Glomerular endothelial cell (primary cell): Measurements from ENCODE around the gene EYA4. TPM values are rescaled to one million over a fixed set of nuclear protein-coding genes. Genes with fewer than 3 reads are reported as not detected.

ENCODE experiments used
- DNase-seq: peaks from one replicate; pipeline ENCODE4 v3.0.0-alpha.2; 2011; ENCODE audit warnings: low read depth, low spot score; ENCODE audit errors: extremely low read depth
- total RNA-seq: library from RNA; depleted of rRNA; stranded (reverse); fragments of >200 nt; gene quantifications from 2 replicates; pipeline ENCODE4 v1.2.3, GENCODE V29; 2015

Gene EYA4
- total RNA-seq, 1 donor from 2014 or later = 0.12 TPM

GRCh38 chr6:133288662-133289061 is 47.5 kb downstream of the EYA4 start:
- no peak for DNase-seq

GRCh38 chr6:133289733-133290306 is 48.7 kb downstream of the EYA4 start:
- DNase-seq = no peak

- no peak for DNase-seq
These were observed 49.8 kb downstream of the EYA4 start for GRCh38 chr6:133290930-133291329.

- no peak for DNase-seq
These were observed 50.5 kb downstream of the EYA4 start for GRCh38 chr6:133291671-133292070.

GRCh38 chr6:133297657-133298056 is 56.5 kb downstream of the EYA4 start:
- DNase-seq = no peak

- DNase-seq = no peak
These were observed 57.2 kb downstream of the EYA4 start for GRCh38 chr6:133298335-133298734.

GRCh38 chr6:133298801-133299200 is 57.6 kb downstream of the EYA4 start:
- DNase-seq = no peak

- DNase-seq = no peak
These were observed 59.7 kb downstream of the EYA4 start for GRCh38 chr6:133300896-133301295.

- no peak for DNase-seq
These were observed 60.7 kb downstream of the EYA4 start for GRCh38 chr6:133301835-133302234.

GRCh38 chr6:133306931-133307330 is 65.8 kb downstream of the EYA4 start:
- DNase-seq = no peak

GRCh38 chr6:133309579-133309978 is 68.4 kb downstream of the EYA4 start:
- DNase-seq = no peak

- DNase-seq = no peak
These were observed 70.8 kb downstream of the EYA4 start for GRCh38 chr6:133312006-133312405.

GRCh38 chr6:133313068-133313467 is 71.9 kb downstream of the EYA4 start:
- DNase-seq = no peak

- DNase-seq = no peak
These were observed 73.8 kb downstream of the EYA4 start for GRCh38 chr6:133314947-133315346.

- DNase-seq = no peak
These were observed 74.7 kb downstream of the EYA4 start for GRCh38 chr6:133315811-133316210.

- DNase-seq = no peak
These were observed 76.5 kb downstream of the EYA4 start for GRCh38 chr6:133317704-133318103.

GRCh38 chr6:133326584-133326983 is 85.4 kb downstream of the EYA4 start:
- DNase-seq = no peak

GRCh38 chr6:133333852-133334251 is 92.7 kb downstream of the EYA4 start:
- DNase-seq = no peak

- no peak for DNase-seq
These were observed 96.2 kb downstream of the EYA4 start for GRCh38 chr6:133337308-133337707.

- no peak for DNase-seq
These were observed 98.6 kb downstream of the EYA4 start for GRCh38 chr6:133339543-133340384.

GRCh38 chr6:133340557-133340956 is 99.4 kb downstream of the EYA4 start:
- no peak for DNase-seq

- DNase-seq = no peak
These were observed 100.5 kb downstream of the EYA4 start for GRCh38 chr6:133341607-133342158.
